ENCODE measurements around the gene PLB1.

Gene PLB1

GRCh38 chr2:28566521-28567041 lies 70.7 kb downstream of the PLB1 start:
- peak; percentile 83 for DNase-seq

DNA sequence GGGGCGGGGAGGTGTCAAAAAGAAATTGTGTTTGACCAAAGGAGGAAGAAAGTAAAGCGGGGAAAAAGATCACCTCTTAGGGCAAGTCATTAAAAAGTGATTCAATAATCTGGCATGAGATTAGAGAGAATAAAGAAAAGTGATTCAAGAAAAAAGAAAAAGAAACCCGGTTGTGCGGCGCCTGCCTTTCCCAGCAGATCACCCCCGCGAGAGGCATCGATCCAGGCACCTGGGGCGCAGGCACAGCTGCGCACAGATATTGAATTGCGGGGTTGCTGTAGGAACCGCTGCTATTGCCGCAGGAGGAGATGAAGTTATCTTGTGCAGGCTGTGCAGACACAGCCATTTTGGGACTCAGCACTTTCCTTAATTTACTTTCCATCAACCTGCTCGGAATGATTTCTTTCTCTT lies 71.2 kb downstream of the PLB1 start:
- DNase-seq = no peak

DNA sequence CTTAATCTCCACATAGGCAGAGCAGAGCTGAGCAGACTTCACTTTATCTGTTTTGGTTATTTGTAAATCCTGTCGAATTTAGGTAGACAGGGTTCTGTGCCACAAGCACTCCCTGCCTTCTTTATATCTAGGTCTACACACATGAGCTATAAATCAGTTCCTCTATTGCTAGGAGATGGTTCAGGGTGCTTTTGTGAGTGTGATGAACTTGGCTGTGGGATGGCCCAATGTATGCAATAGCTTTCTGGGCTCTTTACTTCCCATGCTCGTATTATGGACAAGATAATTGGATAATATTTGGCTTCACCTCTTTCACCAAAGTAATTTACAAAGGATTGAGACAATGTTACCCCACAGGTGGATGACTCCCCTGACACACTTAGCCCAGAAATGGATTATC lies 72.2 kb downstream of the PLB1 start:
- no peak for DNase-seq

DNA sequence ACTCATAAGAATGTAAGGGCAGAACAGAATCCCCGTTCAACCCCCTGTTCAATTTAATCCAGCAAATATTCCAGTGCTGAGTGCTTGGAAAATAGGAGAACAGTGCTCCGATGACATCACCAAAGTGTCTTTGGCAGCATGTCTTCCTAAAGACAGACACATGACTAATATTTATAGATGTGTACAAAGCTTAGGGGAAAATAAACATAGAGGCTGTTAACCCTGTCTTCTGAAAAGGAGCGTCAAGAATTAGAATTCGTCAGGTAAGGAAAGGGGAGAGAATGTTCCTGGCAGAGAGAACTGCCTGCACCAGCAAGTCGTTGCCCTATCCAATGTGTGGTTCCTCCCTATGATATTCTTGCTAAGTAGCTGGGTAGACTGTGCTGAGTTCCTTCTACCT lies 72.7 kb downstream of the PLB1 start:
- no peak for DNase-seq

GRCh38 chr2:28570431-28570830 lies 74.6 kb downstream of the PLB1 start:
- no peak for DNase-seq

DNA sequence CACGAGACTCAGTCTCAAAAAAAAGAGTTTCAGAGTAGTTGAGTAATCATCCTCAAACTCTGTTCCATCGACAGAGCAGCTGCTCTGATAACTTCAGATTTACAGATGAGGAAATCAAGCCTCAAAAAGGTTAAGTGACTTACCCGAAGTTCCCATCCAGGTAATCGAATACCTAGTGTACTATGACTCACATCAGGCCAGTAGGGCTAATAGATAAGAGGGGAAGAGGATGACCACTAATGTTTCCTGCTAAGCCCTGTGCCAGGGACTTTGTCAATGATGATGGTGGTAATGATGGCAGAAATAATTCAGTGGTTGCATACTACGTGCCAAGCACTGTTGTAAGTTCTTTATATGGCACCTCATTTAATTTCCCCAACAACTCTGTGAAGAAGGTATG lies 80.9 kb downstream of the PLB1 start:
- DNase-seq = no peak

- no peak for DNase-seq
Measured at GRCh38 chr2:28577791-28578680, 82.2 kb downstream of the PLB1 start.

DNA sequence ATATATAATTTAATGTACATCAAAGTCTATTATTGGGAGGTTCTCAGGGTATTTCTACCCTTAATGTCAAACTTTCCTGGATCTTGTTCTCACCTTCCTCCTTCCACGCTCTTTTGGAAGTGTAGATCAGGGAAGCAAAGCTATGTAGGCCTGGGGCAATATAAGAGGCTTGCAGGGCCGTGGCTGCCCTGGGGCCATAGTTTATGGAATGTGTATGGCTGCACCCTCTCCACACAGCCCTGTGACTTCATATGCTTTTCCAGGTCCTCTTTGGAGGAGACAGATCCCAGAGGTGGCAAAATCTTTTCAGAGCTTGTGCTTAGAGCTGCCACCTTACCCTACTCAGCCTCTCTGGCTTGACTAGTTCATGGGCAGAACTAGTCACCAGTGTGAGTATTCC lies 82.9 kb downstream of the PLB1 start:
- DNase-seq = no peak

- DNase-seq = no peak
Measured at GRCh38 chr2:28579606-28580005, 83.7 kb downstream of the PLB1 start.

DNA sequence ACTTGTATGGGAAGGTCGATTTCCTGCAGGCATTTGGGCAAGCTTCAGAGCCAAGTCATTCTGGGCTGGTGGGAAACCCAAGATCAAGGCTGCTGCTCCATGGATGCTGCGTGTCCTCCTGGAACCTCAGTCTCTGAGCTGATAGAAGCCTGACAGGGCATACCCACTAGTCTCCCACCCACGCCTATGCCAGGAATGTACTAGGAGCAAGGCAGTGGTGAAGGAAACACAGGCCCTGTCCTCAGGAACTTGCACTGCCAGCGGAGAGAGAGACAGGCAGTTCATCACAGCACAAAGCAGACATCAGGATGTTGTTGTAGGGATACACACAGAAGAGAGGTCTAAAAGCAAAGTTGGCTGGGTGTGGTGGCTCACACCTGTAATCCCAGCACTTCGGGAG lies 84.2 kb downstream of the PLB1 start:
- DNase-seq = no peak

DNA sequence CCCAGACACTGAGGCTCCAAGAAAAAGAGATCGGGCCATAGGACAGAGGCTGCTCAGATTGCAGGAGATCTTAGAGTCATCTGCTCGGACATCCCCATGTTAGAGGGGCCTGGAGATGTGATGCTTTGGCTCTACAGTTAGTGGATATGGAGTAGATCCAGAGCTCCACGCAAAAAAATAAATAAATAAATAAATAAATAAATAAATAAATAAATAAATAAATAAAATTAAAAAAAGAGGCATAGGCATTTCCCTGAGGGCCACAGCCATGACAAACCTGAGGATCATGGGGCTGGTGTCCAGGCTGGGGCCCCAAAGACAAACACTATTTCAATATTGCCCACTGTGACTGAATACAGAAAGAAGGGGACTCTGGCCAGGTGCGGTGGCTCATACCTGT lies 85.5 kb downstream of the PLB1 start:
- DNase-seq = no peak

- DNase-seq = no peak
Measured at GRCh38 chr2:28582152-28582551, 86.3 kb downstream of the PLB1 start.

- DNase-seq = no peak
Measured at GRCh38 chr2:28582595-28582994, 86.7 kb downstream of the PLB1 start.

DNA sequence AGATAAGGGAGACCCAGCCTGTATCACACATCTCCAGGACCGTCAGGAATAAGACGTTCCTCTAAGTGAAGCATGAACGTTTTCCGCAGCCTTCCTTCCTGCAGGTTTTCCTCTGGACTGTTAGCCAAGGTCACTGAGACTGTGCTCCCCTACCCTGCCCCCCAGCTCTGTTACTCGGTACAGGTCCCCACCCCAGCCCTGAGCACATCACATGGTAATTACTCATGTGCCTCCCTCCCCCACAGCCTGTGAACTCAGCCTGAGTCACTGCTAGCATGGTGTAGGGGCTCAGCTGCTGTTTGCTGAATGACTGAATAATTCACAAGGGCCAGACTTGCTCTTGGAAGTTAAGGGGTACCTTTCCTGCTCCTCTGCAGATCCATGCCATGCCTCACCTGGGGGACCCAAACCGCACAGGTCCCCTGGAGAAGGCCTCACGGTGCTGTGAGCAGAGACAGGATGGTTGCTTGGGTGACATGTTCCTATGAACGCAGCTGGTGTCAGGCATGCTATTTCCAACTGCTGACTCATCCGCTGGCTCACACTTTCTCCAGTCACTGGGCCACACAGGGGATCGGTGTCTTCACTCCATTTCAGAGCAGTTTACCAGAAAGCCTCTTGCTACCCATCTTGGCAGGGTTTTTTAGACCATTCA lies 88.2 kb downstream of the PLB1 start:
- peak; percentile 73 for DNase-seq

DNA sequence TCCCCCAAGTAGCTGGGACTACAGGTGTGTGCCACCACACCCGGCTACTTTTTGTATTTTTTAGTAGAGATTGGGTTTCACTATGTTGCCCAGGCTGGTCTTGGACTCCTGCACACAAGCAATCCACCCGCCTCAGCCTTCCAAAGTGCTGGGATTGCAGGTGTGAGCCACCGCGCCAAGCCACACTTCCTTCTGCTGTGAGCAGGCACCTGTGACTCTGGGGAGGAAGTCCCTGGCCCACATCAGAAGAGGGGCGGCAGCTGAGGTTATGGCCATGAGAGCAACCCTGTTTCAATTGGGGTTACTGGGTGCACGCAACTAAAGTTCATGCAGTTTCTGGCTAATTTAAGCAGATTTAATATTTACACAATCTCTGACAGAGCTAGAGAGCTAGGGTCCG lies 91.0 kb downstream of the PLB1 start:
- DNase-seq = peak; percentile 50

DNA sequence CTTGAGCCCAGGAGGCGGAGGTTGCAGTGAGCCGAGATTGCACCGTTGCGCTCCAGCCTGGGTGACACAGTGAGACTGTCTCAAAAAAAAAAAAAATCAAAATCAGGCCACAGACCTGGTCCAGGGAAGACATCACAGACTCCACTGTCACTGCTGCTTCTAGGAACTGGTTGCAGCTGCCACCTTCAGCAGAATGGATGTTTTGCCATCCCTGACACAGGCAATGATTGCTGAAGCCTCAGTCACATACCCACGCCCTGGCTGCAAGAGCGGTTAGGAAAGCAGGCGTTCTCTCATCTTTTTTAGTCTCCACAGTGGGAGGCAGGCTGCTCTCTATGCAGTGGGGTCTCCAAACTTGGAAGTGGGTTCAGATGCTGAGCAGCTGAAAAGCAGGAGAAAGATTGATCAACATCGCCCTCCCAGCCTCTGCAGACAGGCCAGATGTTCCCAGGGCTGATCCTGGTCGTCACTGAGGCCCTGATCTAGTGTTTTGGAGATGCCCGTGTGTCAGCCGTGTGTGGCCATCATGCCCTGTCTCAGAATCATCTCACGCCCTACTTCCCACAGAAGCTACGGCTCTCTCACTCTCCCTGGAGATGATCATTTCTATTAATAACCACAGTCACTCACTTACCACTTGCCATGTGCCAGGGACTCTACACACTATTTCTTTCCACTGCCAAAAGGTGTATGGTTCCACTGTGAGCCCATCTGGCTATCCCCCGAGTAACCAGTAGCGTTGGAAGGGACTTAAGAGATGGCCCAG lies 91.8 kb downstream of the PLB1 start:
- no peak for DNase-seq

DNA sequence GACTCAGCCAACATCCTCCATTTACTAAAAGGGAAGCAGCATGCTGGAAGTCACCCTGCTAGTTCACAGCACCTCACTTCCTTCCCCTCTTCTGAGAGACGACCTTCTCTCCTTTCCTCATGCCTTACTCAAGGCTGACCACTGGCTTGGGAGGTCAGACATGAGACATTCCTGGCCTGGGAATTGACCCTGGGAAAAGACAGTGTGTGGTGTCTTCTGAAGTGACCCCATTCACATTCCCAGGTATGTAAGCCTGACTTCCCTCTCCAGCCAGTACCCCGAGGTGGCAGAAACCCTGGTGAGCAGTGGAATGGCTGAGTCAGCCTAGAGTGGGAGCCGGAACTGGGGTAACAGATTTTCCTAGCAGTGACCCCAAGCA lies 92.4 kb downstream of the PLB1 start:
- DNase-seq = no peak

DNA sequence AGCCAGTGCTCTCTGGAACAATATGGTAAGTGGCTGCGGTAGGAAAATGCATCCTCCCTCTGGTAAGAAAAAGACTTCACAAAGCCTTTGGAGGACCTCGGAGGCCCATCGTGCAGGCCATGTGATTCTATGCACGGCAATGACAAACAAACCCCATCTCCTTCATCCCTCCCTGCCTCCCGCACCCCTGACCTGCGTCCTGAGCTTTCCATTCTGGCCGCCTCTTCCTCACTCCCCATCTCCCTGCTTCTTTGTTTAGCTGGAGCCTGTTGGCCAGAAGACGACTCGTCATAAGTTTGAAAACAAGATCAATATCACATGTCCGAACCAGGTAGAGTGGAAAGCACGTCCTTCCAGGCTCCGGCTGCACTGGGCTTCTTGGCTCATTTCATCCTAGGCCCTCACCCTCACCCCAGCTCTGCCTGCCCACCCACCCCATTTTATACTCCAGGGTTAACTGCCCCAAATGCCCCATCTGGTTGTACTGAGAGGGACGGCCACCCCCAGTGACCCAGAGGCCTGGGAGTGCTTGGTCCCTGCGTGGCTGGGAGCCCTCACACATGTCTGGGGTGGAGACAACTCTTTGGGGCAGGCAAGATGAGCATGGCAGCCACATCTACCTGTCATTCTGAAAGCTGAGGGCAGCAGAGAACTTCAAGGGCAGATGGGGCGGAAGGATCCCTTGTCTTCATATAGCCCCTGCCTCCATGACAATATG lies 94.0 kb downstream of the PLB1 start:
- DNase-seq = no peak

GRCh38 chr2:28590496-28591301 lies 94.8 kb downstream of the PLB1 start:
- no peak for DNase-seq

DNA sequence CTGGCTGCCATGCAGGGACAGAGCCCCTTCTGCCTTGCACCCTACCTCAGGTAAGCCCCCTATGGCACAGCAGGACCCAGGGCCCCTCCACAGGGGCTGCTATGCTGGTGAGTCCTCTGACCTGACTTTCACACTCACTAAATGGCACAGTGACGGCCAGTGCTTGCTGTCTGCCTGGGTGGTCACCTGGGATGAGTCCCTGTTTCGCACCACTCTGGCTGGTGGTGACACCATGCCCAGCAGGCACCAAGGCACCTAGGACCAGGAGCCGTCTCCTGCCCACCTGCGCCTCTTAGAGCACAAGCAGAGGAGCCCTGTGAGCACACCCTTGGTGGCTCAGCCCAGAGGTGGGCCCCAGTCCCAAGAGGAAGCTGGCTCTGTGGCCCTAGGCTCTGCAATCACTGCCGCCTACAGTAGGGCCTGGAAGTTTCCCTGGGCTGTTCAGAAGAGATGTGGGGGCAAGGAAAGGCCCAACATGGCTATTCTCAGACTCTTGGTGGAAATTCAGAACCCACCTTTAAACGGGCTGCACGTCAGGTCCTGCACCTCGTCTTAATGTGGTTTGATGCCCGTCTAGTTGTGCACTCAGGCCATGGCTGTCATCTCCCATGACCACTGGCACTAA lies 96.0 kb downstream of the PLB1 start:
- no peak for DNase-seq

GRCh38 chr2:28592481-28592880 lies 96.6 kb downstream of the PLB1 start:
- no peak for DNase-seq
